Activated B cell treated with CpG ODN at 0.5 μM for 24 hours (primary cell): Measurements from ENCODE around the gene BRI3. TPM values are rescaled to one million over a fixed set of nuclear protein-coding genes. Genes with fewer than 3 reads are reported as not detected.
A peak's percentile ranks its signal among the peaks of the same experiment; 100 is the strongest.

Source experiments
- ATAC-seq: fragments of 200-7000 bp; cut with Tn5 transposase; one replicate; pipeline ENCODE4 v1.10.0; 2021; ENCODE audit warnings: low read depth, mild to moderate bottlenecking, moderate library complexity
- CTCF ChIA-PET: fragments of 350-600 bp; sonication (Branson Sonifier 250); formaldehyde crosslinking; loops from one replicate; lab custom pipeline; 2021; ENCODE audit warnings: antibody characterized with exemption; lab: Charles Lee
- POLR2A ChIA-PET: fragments of 350-600 bp; sonication (Branson Sonifier 250); formaldehyde crosslinking; loops from one replicate; lab custom pipeline; 2021; ENCODE audit warnings: antibody characterized with exemption; lab: Charles Lee
- DNase-seq: peaks from one replicate; pipeline ENCODE4 v3.0.0; 2022
- H3K27ac Mint-ChIP-seq: one replicate; pipeline ENCODE4 v1.8.0; 2020; ENCODE audit warnings: mixed read lengths
- H3K27me3 Mint-ChIP-seq: one replicate; pipeline ENCODE4 v1.8.0; 2021; ENCODE audit warnings: mixed read lengths
- H3K36me3 Mint-ChIP-seq: one replicate; pipeline ENCODE4 v1.8.0; 2021; ENCODE audit warnings: low read depth, mixed read lengths
- H3K4me1 Mint-ChIP-seq: one replicate; pipeline ENCODE4 v1.8.0; 2021; ENCODE audit warnings: mixed read lengths
- H3K4me3 Mint-ChIP-seq: one replicate; pipeline ENCODE4 v1.8.0; 2020; ENCODE audit warnings: mild to moderate bottlenecking, mixed read lengths
- H3K9me3 Mint-ChIP-seq: one replicate; pipeline ENCODE4 v1.8.0; 2020; ENCODE audit warnings: mixed read lengths
- intact Hi-C: fragments of 100-400 bp; cut with micrococcal nuclease; formaldehyde crosslinking; loops from one replicate; pipeline ENCODE4 v1.15.1; 2024
- total RNA-seq: library from RNA; stranded (reverse); gene quantifications from 2 replicates; pipeline ENCODE4 v1.2.3, GENCODE V29; 2022
- TF ChIP-seq, protein P1 (sequence below): fragments of 200-600 bp; IDR thresholded peaks from one replicate; pipeline ENCODE4 v1.8.0; 2022; ENCODE audit warnings: antibody characterized with exemption, mild to moderate bottlenecking

BRI3 gene
- total RNA-seq, 1 donor from 2014 or later = 53.7 TPM

DNA sequence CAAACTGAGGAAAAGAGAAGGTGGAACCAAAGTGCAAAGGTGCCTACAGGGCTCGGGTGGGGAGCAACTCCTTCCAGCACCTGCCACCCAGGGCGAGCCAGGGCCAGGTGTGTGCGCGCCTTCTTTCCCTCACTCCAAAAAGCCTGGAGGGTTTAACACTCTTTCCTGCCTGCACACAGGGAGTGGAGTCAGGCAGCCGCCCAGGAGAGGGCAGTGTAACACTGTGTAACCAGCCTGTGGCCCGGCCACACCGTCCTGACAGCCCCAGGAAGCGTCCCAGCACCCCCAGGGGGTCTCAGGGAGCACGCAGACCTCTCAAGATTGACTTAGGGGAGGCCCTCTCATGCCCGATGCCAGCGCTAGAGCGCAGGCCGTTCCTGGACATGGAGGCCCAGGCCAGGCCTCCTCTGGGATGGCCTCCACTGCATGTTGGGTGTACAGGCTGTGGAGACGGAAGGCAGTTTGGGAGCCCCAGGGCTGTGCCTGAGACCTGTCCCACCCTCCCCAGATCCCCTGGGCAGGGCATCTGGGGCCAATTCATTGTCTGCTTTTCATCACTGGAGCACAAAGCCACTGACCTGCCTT, 13.4 kb downstream of the BRI3 start:
- Mint-ChIP-seq H3K4me3 (no peak overlapping the region), H3K9me3 (no peaks in the 10 kb centered on the region), H3K4me1 (no peaks in the 10 kb centered on the region), H3K27me3 (no peaks in the 10 kb centered on the region), H3K27ac (no peak overlapping the region), H3K36me3 (peaks cover 30% of the 10 kb centered on the region)
- ATAC-seq = peak; percentile 79
- intact Hi-C loops = loop anchor here (1.0 to 2.0 kb wide), 4 partner anchors 106 to 546 kb away; partner anchors contain the start of gene BAIAP2L1
- TF ChIP-seq, protein P1, sequence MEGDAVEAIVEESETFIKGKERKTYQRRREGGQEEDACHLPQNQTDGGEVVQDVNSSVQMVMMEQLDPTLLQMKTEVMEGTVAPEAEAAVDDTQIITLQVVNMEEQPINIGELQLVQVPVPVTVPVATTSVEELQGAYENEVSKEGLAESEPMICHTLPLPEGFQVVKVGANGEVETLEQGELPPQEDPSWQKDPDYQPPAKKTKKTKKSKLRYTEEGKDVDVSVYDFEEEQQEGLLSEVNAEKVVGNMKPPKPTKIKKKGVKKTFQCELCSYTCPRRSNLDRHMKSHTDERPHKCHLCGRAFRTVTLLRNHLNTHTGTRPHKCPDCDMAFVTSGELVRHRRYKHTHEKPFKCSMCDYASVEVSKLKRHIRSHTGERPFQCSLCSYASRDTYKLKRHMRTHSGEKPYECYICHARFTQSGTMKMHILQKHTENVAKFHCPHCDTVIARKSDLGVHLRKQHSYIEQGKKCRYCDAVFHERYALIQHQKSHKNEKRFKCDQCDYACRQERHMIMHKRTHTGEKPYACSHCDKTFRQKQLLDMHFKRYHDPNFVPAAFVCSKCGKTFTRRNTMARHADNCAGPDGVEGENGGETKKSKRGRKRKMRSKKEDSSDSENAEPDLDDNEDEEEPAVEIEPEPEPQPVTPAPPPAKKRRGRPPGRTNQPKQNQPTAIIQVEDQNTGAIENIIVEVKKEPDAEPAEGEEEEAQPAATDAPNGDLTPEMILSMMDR = no peak
- ChIA-PET CTCF (interaction anchor here (0.9 to 2.8 kb wide), 5 partner anchors 106 to 547 kb away, joined by 4 to 8 read pairs (median 5); partner anchors contain the start of gene BAIAP2L1), POLR2A (no interaction called here)
- peak; percentile 49 for DNase-seq

DNA sequence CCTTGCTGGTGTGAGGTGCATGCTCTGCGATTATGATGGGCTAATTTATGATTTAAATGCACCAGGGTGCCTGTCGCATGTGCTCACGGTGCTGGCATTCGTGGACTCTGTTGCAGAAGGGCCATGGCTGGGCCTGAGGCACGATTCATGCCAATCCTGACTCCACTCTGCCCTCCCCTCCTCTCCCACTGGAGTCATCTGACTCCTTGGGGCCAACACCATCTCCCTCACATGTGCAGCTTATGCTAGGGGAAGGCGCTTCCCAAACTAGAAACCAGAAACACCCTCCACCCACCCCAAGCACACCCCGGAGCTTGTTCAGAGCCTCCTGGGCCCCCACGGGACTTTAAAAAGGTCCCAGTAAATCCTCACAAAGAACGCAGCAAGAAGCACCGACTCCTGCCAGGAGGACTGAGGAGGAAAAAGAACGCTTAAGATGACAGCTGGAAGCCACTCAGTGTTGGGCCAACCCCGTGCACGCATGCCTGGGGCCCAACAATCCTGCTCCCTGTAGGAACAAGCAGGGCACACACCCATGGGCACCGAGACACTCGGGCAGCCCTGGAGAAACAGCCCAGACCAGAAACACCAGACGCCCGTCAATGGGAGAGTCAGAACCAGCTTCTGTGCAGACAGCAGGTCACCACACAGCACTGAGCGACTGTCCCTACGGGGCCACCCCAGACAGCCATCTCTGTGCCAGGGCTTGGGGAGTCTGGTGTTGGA, 14.1 kb downstream of the BRI3 start:
- no peaks in the 10 kb centered on the region for H3K9me3 Mint-ChIP-seq
- ChIA-PET CTCF (interaction anchor here (0.9 to 1.4 kb wide), 2 partner anchors 106 to 450 kb away, joined by 3 to 5 read pairs; no protein-coding TSS in a partner anchor), POLR2A (no interaction called here)
- intact Hi-C loops = loop anchor here (1.0 to 2.0 kb wide), 3 partner anchors 106 to 545 kb away; partner anchors contain the start of gene BAIAP2L1
- no peaks in the 10 kb centered on the region for H3K4me1 Mint-ChIP-seq
- TF ChIP-seq, protein P1 = no peak
- no peak overlapping the region for H3K27ac Mint-ChIP-seq
- no peaks in the 10 kb centered on the region for H3K27me3 Mint-ChIP-seq
- DNase-seq (no peak), ATAC-seq (no peak)
- H3K4me3 Mint-ChIP-seq = no peak overlapping the region
- peaks cover 30% of the 10 kb centered on the region for H3K36me3 Mint-ChIP-seq

DNA sequence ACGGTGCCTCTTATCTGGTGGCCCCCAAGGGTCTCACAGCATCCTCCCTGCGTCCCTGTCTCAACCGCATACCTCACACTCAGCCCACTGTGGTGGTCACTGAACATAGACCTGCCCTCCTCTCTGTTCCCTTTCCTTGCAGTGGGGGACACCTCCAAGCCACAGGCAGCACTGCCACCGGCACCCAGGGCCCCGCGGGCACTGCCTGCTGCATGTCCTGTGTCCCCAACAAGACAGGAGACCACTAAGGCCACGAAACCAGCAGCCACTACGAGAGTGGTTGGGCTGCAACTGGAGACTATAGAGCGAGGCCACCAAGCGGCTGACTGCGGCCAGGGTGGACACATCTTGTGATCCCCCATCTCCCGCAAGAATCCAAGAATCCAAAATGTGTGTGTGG, 15.3 kb downstream of the BRI3 start:
- ATAC-seq = no peak
- intact Hi-C loops = no loop called here
- Mint-ChIP-seq H3K27ac (no peak overlapping the region), H3K9me3 (no peaks in the 10 kb centered on the region), H3K36me3 (peaks cover 21% of the 10 kb centered on the region), H3K4me1 (no peaks in the 10 kb centered on the region), H3K4me3 (no peak overlapping the region), H3K27me3 (no peaks in the 10 kb centered on the region)
- POLR2A ChIA-PET = no interaction called here
- CTCF ChIA-PET = no interaction called here
- TF ChIP-seq, protein P1 = no peak
- no peak for DNase-seq

DNA sequence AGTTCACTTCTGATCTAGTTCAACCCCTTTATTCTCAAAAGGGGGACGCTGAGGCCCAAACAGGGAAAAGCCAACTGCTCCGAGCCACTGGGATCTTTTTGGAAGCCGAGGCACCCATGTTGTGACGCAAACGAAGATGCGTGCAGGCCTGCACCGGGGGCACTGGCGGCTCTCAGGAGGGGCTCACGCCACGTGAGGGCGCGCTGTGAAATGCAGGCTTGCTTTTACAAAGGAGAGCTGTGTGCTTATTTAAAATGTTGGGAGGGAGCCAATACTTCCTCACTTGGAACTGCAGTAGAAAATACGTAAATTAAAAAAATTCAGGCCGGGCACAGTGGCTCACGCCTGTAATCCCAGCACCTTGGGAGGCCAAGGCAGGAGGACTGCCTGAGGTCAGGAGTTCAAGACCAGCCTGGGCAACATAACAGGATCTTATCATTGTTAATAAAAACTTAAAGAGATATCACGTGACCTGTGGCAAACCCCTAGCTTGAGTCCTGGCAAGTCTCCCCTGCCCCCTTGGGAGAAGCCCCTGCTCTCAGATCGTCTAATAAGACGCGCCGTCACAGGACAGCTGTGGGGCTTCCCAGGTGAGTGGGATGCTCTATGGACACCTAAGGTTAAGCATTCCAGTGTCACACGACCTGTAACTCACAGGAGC, 16.3 kb downstream of the BRI3 start:
- DNase-seq (no peak), ATAC-seq (no peak)
- CTCF ChIA-PET = no interaction called here
- TF ChIP-seq, protein P1 = no peak
- H3K27ac Mint-ChIP-seq = no peak overlapping the region
- no peaks in the 10 kb centered on the region for H3K27me3 Mint-ChIP-seq
- H3K36me3 Mint-ChIP-seq = peaks cover 12% of the 10 kb centered on the region
- no peaks in the 10 kb centered on the region for H3K9me3 Mint-ChIP-seq
- intact Hi-C loops = no loop called here
- no peak overlapping the region for H3K4me3 Mint-ChIP-seq
- no peaks in the 10 kb centered on the region for H3K4me1 Mint-ChIP-seq
- POLR2A ChIA-PET = no interaction called here
